SK-N-SH (cell line): Measurements from ENCODE around the gene ZIC1.

Source experiments
- CHD2 ChIP-seq: fragments of 150-350 bp; IDR thresholded peaks from 2 replicates; pipeline ENCODE4 v1.6.1; 2018; ENCODE audit warnings: low read length; ENCODE audit not compliant: partially characterized antibody
- EP300 ChIP-seq, 2 experiments: IDR thresholded peaks; 2 replicates each; pipeline versions ENCODE4 v1.4.0 to v1.6.1; 2012; ENCODE audit warnings: borderline replicate concordance in 1 of 2, low read depth in 1 of 2, low read length in 1 of 2
- JUND ChIP-seq: IDR thresholded peaks from 2 replicates; pipeline ENCODE4 v1.4.0; 2012
- MAX ChIP-seq: IDR thresholded peaks from 2 replicates; pipeline ENCODE4 v1.4.0; 2012; ENCODE audit warnings: low read depth
- POLR2AphosphoS5 ChIP-seq: IDR thresholded peaks from 2 replicates; pipeline ENCODE4 v1.6.1; 2012; ENCODE audit warnings: low read depth, low read length
- RAD21 ChIP-seq: IDR thresholded peaks from 2 replicates; pipeline ENCODE4 v1.6.1; 2012; ENCODE audit warnings: mild to moderate bottlenecking, low read length
- TAF1 ChIP-seq: IDR thresholded peaks from 2 replicates; pipeline ENCODE4 v1.6.1; 2012; ENCODE audit warnings: low read depth, mild to moderate bottlenecking, low read length, moderate library complexity, borderline replicate concordance
- TCF12 ChIP-seq: IDR thresholded peaks from 2 replicates; pipeline ENCODE4 v1.4.0; 2012
- USF2 ChIP-seq: fragments of 150-350 bp; IDR thresholded peaks from 2 replicates; pipeline ENCODE4 v1.6.1; 2017; ENCODE audit warnings: antibody characterized with exemption, low read length, low read depth, borderline replicate concordance
- YY1 ChIP-seq: IDR thresholded peaks from 2 replicates; pipeline ENCODE4 v1.4.0; 2012; ENCODE audit warnings: low read depth, mild to moderate bottlenecking
- TF ChIP-seq, protein P1 (sequence below): fragments of 200-600 bp; sonication (generic); IDR thresholded peaks from 2 replicates; pipeline ENCODE4 v1.6.1; 2017; ENCODE audit warnings: antibody characterized with exemption, mild to moderate bottlenecking, moderate library complexity
- TF ChIP-seq, protein P2 (sequence below): IDR thresholded peaks from 2 replicates; pipeline ENCODE4; 2012
- TF ChIP-seq, protein P3 (sequence below): IDR thresholded peaks from 2 replicates; pipeline ENCODE4 v1.6.1; 2012; ENCODE audit warnings: mild to moderate bottlenecking, low read depth, low read length, moderate library complexity

DNA sequence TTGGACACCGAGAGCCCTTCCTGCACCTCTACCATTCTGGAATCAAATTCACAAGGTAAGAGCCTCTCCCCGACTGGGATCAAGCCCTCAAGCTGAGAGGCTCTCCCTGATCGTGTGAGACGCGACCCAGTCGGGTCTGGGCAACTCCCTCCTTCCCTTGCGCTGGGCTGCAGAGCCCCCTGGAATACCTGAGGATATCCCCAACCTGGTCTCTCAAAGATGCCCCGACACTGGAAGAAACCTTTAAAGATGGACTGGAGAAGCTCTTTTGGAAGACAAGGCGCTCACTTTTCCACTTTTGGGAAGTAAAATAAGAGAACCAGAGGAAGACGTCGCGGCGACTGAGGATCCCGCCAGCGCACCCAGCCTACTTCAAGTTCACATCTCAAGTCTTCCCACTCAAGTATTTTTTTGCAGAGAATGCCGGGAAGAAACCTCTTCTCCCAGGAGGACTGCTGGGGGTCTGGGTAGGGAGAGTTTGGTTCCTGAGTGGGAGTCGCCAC lies 36.6 kb upstream of the ZIC1 start:
- TF ChIP-seq, protein P1, sequence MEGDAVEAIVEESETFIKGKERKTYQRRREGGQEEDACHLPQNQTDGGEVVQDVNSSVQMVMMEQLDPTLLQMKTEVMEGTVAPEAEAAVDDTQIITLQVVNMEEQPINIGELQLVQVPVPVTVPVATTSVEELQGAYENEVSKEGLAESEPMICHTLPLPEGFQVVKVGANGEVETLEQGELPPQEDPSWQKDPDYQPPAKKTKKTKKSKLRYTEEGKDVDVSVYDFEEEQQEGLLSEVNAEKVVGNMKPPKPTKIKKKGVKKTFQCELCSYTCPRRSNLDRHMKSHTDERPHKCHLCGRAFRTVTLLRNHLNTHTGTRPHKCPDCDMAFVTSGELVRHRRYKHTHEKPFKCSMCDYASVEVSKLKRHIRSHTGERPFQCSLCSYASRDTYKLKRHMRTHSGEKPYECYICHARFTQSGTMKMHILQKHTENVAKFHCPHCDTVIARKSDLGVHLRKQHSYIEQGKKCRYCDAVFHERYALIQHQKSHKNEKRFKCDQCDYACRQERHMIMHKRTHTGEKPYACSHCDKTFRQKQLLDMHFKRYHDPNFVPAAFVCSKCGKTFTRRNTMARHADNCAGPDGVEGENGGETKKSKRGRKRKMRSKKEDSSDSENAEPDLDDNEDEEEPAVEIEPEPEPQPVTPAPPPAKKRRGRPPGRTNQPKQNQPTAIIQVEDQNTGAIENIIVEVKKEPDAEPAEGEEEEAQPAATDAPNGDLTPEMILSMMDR, result no peak
- TF ChIP-seq USF2, result no peak
- no peak for TF ChIP-seq RAD21
- no peak for TF ChIP-seq EP300 (IDR thresholded peaks at IDR 0.05; ENCODE audit: borderline replicate concordance in 1 of 2, low read depth in 1 of 2, low read length in 1 of 2)
- TF ChIP-seq, protein P2, sequence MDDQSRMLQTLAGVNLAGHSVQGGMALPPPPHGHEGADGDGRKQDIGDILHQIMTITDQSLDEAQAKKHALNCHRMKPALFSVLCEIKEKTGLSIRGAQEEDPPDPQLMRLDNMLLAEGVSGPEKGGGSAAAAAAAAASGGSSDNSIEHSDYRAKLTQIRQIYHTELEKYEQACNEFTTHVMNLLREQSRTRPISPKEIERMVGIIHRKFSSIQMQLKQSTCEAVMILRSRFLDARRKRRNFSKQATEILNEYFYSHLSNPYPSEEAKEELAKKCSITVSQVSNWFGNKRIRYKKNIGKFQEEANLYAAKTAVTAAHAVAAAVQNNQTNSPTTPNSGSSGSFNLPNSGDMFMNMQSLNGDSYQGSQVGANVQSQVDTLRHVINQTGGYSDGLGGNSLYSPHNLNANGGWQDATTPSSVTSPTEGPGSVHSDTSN, result no peak
- no peak for TF ChIP-seq TAF1
- no peak for TF ChIP-seq CHD2
- no peak for TF ChIP-seq YY1
- TF ChIP-seq MAX, result no peak
- TF ChIP-seq, protein P3, sequence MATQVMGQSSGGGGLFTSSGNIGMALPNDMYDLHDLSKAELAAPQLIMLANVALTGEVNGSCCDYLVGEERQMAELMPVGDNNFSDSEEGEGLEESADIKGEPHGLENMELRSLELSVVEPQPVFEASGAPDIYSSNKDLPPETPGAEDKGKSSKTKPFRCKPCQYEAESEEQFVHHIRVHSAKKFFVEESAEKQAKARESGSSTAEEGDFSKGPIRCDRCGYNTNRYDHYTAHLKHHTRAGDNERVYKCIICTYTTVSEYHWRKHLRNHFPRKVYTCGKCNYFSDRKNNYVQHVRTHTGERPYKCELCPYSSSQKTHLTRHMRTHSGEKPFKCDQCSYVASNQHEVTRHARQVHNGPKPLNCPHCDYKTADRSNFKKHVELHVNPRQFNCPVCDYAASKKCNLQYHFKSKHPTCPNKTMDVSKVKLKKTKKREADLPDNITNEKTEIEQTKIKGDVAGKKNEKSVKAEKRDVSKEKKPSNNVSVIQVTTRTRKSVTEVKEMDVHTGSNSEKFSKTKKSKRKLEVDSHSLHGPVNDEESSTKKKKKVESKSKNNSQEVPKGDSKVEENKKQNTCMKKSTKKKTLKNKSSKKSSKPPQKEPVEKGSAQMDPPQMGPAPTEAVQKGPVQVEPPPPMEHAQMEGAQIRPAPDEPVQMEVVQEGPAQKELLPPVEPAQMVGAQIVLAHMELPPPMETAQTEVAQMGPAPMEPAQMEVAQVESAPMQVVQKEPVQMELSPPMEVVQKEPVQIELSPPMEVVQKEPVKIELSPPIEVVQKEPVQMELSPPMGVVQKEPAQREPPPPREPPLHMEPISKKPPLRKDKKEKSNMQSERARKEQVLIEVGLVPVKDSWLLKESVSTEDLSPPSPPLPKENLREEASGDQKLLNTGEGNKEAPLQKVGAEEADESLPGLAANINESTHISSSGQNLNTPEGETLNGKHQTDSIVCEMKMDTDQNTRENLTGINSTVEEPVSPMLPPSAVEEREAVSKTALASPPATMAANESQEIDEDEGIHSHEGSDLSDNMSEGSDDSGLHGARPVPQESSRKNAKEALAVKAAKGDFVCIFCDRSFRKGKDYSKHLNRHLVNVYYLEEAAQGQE, result no peak
- TF ChIP-seq POLR2AphosphoS5, result no peak
- TF ChIP-seq JUND, result no peak
- no peak for TF ChIP-seq TCF12
